Ovary (tissue), 3 donors: ENCODE measurements around the gene PAIP2B.

Source experiments
- CTCF ChIP-seq, 3 donors: fragments of 450-650 bp in 2 of 3; fragments of 200-600 bp in 1 of 3; IDR thresholded peaks; one replicate each; pipeline versions ENCODE4 v1.5.1 to v1.8.0; 2016 to 2022; ENCODE audit warnings: antibody characterized with exemption in 3 of 3, mild to moderate bottlenecking in 1 of 3
- EP300 ChIP-seq: sonication (generic); formaldehyde crosslinking; IDR thresholded peaks from one replicate; pipeline ENCODE4 v1.6.1; 2017; ENCODE audit warnings: antibody characterized with exemption
- POLR2A ChIP-seq: fragments of 450-650 bp; IDR thresholded peaks from one replicate; pipeline ENCODE4 v1.6.1; 2017; ENCODE audit warnings: antibody characterized with exemption, mild to moderate bottlenecking, moderate library complexity
- donor health status: DM: no; HTN: no; CAD: no.

DNA sequence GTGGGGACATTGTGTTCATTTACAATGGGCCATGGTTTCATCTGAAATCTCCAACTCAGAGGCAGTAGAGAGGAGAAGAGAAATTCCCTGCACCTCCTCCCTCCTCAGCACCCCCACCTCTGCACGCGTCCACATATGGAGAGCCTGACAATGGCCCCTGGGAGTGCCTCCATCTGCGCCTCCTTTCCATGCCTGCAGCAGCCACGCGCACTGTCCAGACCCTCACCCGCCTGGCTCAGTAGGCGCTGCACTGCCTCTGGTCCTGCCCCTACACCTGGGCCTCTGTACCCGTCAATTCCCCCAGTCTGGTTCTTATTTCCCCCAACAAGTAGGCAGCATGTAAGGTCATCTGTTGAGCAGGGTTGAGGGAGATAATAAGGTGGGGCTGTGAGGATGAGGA lies 72.6 kb downstream of the PAIP2B start:
- TF ChIP-seq CTCF (IDR thresholded peaks at IDR 0.05) (no peak), POLR2A (no peak), EP300 (no peak)
